ENCODE measurements around the gene CHRNA10. TPM values are rescaled to one million over a fixed set of nuclear protein-coding genes. Genes with fewer than 3 reads are reported as not detected.

CHRNA10 gene
- polyA plus RNA-seq, 1 of the 3 experiments (the other 2 are of a cell fraction): 1.1 TPM

GRCh38 chr11:3700910-3701309 lies 29.7 kb upstream of the CHRNA10 start:
- peaks cover 20% of the 10 kb centered on the region for H3F3A ChIP-seq (replicated peaks; ENCODE audit: insufficient read depth)
- no peaks in the 10 kb centered on the region for H3K9me2 ChIP-seq
- ChIA-PET POLR2A (interaction anchor here (0.5 kb wide), 1 partner anchor 10 kb away, joined by 3 read pairs; no protein-coding TSS in a partner anchor), CTCF (no interaction called here)
- H3K9me3 ChIP-seq: no peaks in the 10 kb centered on the region
- TF ChIP-seq ZBTB33 (IDR thresholded peaks at IDR 0.05; ENCODE audit: borderline replicate concordance, low read depth) (no peak), RAD21 (IDR thresholded peaks at IDR 0.05; ENCODE audit: low read length) (no peak), NRF1 (IDR thresholded peaks at IDR 0.05; ENCODE audit: low read depth, low read length) (no peak), TEAD4 (IDR thresholded peaks at IDR 0.05; ENCODE audit: borderline replicate concordance, insufficient read depth) (no peak), RXRA (IDR thresholded peaks at IDR 0.05; ENCODE audit: borderline replicate concordance, low read depth) (no peak), YY1 (IDR thresholded peaks at IDR 0.05; ENCODE audit: low read depth) (no peak), SMC3 (IDR thresholded peaks at IDR 0.05; ENCODE audit: low read depth, low read length) (no peak), SIN3A (IDR thresholded peaks at IDR 0.05; ENCODE audit: borderline replicate concordance, low read depth, low read length) (no peak), TCF12 (IDR thresholded peaks at IDR 0.05) (no peak), CTCF (IDR thresholded peaks at IDR 0.05) (no peak), GATA2 (CRISPR knock-in tag; IDR thresholded peaks at IDR 0.05) (no peak), JUND (IDR thresholded peaks at IDR 0.05) (no peak)
- WGBS (ENCODE audit: low lambda C conversion rate): 86% methylated on average over 2 of the region's 2 CpGs
- no peaks in the 10 kb centered on the region for H3K27me3 ChIP-seq (ENCODE audit: insufficient read depth)
- no peak overlapping the region for H3K4me2 ChIP-seq
- H3K4me3 ChIP-seq (ENCODE audit: low read depth in 2 of 2, low read length in 1 of 2): no peak overlapping the region
- no peak overlapping the region for H2AFZ ChIP-seq (ENCODE audit: low read depth)
- no peaks in the 10 kb centered on the region for H4K20me1 ChIP-seq (ENCODE audit: insufficient read depth)
- no peak overlapping the region for H3K27ac ChIP-seq (ENCODE audit: low read depth in 2 of 2, low read length in 1 of 2)
- H3K79me2 ChIP-seq (ENCODE audit: insufficient read depth): no peaks in the 10 kb centered on the region; the same call in none of the 2 replicates
- H3K9ac ChIP-seq: no peak overlapping the region
- H3K36me3 ChIP-seq (replicated peaks in 1 of 2; ENCODE audit: control insufficient read depth in 1 of 2, insufficient read depth in 2 of 2, low read length in 1 of 2): peaks cover 60 to 91% of the 10 kb centered on the region in 2 experiments
- no peaks in the 10 kb centered on the region for H3K4me1 ChIP-seq (ENCODE audit: control insufficient read depth in 1 of 2, insufficient read depth in 2 of 2, low read depth in 1 of 2, low read length in 1 of 2)
- no peak for DNase-seq

- Histone ChIP-seq H2AFZ (ENCODE audit: low read depth) (no peak overlapping the region), H3K4me3 (ENCODE audit: low read depth in 2 of 2, low read length in 1 of 2) (no peak overlapping the region), H3F3A (replicated peaks; ENCODE audit: insufficient read depth) (peaks cover 20% of the 10 kb centered on the region), H4K20me1 (ENCODE audit: insufficient read depth) (no peaks in the 10 kb centered on the region), H3K4me2 (no peak overlapping the region), H3K27me3 (ENCODE audit: insufficient read depth) (no peaks in the 10 kb centered on the region), H3K79me2 (ENCODE audit: insufficient read depth) (no peaks in the 10 kb centered on the region; the same call in none of the 2 replicates), H3K9me3 (no peaks in the 10 kb centered on the region), H3K27ac (ENCODE audit: low read depth in 2 of 2, low read length in 1 of 2) (no peak overlapping the region), H3K9ac (no peak overlapping the region), H3K36me3 (replicated peaks in 1 of 2; ENCODE audit: control insufficient read depth in 1 of 2, insufficient read depth in 2 of 2, low read length in 1 of 2) (peaks cover 59 to 89% of the 10 kb centered on the region in 2 experiments), H3K9me2 (no peaks in the 10 kb centered on the region), H3K4me1 (ENCODE audit: control insufficient read depth in 1 of 2, insufficient read depth in 2 of 2, low read depth in 1 of 2, low read length in 1 of 2) (no peaks in the 10 kb centered on the region)
- WGBS (ENCODE audit: low lambda C conversion rate): 92% methylated on average over 2 of the region's 2 CpGs
- no peak for DNase-seq
- ChIA-PET POLR2A (no interaction called here), CTCF (no interaction called here)
- TF ChIP-seq FOSL2 (IDR thresholded peaks at IDR 0.05; ENCODE audit: borderline replicate concordance, low read depth): no peak
- TF ChIP-seq FOXM1 (IDR thresholded peaks at IDR 0.05; ENCODE audit: low read depth): no peak
- no peak for TF ChIP-seq RCOR1 (IDR thresholded peaks at IDR 0.05; ENCODE audit: low read length)
- TF ChIP-seq RXRA (IDR thresholded peaks at IDR 0.05; ENCODE audit: borderline replicate concordance, low read depth): no peak
- TF ChIP-seq TCF12 (IDR thresholded peaks at IDR 0.05): no peak
- TF ChIP-seq TEAD4 (IDR thresholded peaks at IDR 0.05; ENCODE audit: borderline replicate concordance, insufficient read depth): no peak
- TF ChIP-seq PBX3 (IDR thresholded peaks at IDR 0.05): no peak
- no peak for TF ChIP-seq CTCF (IDR thresholded peaks at IDR 0.05)
- no peak for TF ChIP-seq GABPA (IDR thresholded peaks at IDR 0.05; ENCODE audit: low read depth)
- no peak for TF ChIP-seq CHD2 (IDR thresholded peaks at IDR 0.05; ENCODE audit: low read length, partially characterized antibody)
- TF ChIP-seq EP300 (IDR thresholded peaks at IDR 0.05; ENCODE audit: borderline replicate concordance in 1 of 2, low read depth in 1 of 2, low read length in 1 of 2): no peak
- no peak for TF ChIP-seq MAX (IDR thresholded peaks at IDR 0.05; ENCODE audit: low read depth)
- no peak for TF ChIP-seq NRF1 (IDR thresholded peaks at IDR 0.05; ENCODE audit: low read depth, low read length)
- TF ChIP-seq NFIC (IDR thresholded peaks at IDR 0.05; ENCODE audit: borderline replicate concordance): no peak
These were observed 29.2 kb upstream of the CHRNA10 start for GRCh38 chr11:3700410-3700809.

Measured in SK-N-SH (cell line).